Activated T-helper 1 cell treated with anti-CD3 and anti-CD28 coated beads, Interleukin-12 subunit alpha, Interleukin-12 subunit beta, Interleukin-2, Interleukin-4 antibody, amounts not matched to agents 30 ng/mL and 10 ng/mL and 1 ng/mL, durations not matched to agents 14 hours and 24 hours and 36 hours (primary cell): ENCODE results near the gene FAM186B. TPM values are rescaled to one million over a fixed set of nuclear protein-coding genes. Genes with fewer than 3 reads are reported as not detected.
A peak's percentile ranks its signal among the peaks of the same experiment; 100 is the strongest.

ENCODE experiments used
- DNase-seq: peaks from one replicate; pipeline ENCODE4 v3.0.0; 2021; ENCODE audit warnings: low spot score
- H3K27ac Mint-ChIP-seq: one replicate; pipeline ENCODE4 v1.8.0; 2021; ENCODE audit warnings: mild to moderate bottlenecking, mixed read lengths
- H3K27me3 Mint-ChIP-seq: one replicate; pipeline ENCODE4 v1.8.0; 2022; ENCODE audit warnings: mild to moderate bottlenecking, moderate library complexity, mixed read lengths; ENCODE audit not compliant: insufficient read depth
- H3K36me3 Mint-ChIP-seq: one replicate; pipeline ENCODE4 v1.8.0; 2021; ENCODE audit warnings: low read depth, mixed read lengths
- H3K4me1 Mint-ChIP-seq: one replicate; pipeline ENCODE4 v1.8.0; 2021; ENCODE audit warnings: low read depth, mixed read lengths
- H3K4me3 Mint-ChIP-seq: one replicate; pipeline ENCODE4 v1.8.0; 2021; ENCODE audit warnings: mild to moderate bottlenecking, moderate library complexity, mixed read lengths
- H3K9me3 Mint-ChIP-seq: one replicate; pipeline ENCODE4 v1.8.0; 2021; ENCODE audit warnings: mixed read lengths
- intact Hi-C: fragments of 100-400 bp; cut with micrococcal nuclease; formaldehyde crosslinking; loops from one replicate; pipeline ENCODE4 v1.15.1; 2024
- total RNA-seq: library from RNA; stranded (reverse); gene quantifications from 2 replicates; pipeline ENCODE4 v1.2.3, GENCODE V29; 2022

FAM186B gene
- total RNA-seq, 1 donor from 2014 or later, result 0.62 TPM

DNA sequence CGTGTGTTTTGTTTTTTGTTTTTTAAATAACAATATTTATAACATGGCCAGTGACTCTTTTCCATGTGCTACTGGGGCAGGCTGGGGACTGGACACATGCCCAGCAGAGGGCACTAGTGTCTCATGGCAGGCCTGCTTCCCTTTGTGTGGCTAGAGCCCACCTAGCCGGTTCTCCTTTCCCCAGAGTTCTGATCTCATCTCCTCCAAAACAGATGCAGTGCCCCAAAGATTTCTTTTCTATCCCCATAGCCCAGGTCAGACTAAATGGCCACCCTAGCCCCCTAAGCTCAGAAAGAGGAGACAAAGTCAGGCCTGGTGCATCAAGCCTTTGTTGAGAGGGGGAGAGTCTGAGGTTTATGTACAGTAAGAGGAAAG lies 39.2 kb upstream of the FAM186B start:
- Mint-ChIP-seq H3K27ac (peak overlapping the region; percentile 82), H3K4me3 (no peak overlapping the region), H3K36me3 (peaks cover 48% of the 10 kb centered on the region), H3K4me1 (peaks cover 26% of the 10 kb centered on the region), H3K27me3 (no peaks in the 10 kb centered on the region), H3K9me3 (no peaks in the 10 kb centered on the region)
- intact Hi-C loops, result loop anchor here (1.0 to 2.0 kb wide), 4 partner anchors 17 to 97 kb away; partner anchors contain the start of genes FMNL3 and TMBIM6
- DNase-seq, result peak; percentile 71

DNA sequence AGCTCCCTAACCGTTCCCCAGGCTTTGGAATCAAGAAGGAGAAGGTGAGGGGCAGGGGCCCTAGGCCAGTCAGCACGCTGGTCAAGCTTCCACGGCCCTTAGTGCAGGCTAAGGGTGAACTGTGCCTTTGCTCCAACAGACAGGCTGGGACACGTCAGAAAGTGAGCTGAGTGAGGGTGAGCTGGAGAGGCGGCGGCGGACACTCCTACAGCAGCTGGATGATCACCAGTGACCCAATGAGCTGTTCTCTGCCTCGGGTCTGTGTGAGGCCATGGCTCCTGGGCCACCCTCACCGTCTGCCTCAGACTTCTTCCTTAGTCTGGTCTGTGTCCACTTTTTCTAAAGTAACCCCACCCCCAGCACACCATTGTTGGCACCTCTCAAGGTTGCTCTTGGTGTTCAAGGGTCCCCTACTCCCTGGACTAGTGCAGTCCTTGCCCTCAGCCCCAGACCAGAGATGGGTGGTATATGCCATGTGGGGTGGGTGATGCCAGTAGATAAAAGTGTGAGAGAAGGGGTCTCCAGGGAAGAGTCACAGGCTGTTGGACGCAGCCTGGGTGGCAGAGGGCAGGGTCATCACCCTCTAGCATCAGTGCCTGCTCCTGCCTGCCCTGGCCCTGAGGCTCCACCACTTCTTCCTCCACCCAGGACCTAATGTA lies 38.7 kb upstream of the FAM186B start:
- no peak overlapping the region for H3K4me3 Mint-ChIP-seq
- no peaks in the 10 kb centered on the region for H3K27me3 Mint-ChIP-seq
- H3K36me3 Mint-ChIP-seq, result peaks cover 47% of the 10 kb centered on the region
- no peak for DNase-seq
- H3K9me3 Mint-ChIP-seq, result no peaks in the 10 kb centered on the region
- peaks cover 26% of the 10 kb centered on the region for H3K4me1 Mint-ChIP-seq
- H3K27ac Mint-ChIP-seq, result peak overlapping the region; percentile 82
- intact Hi-C loops, result loop anchor here (1.0 to 2.0 kb wide), 4 partner anchors 17 to 97 kb away; partner anchors contain the start of genes FMNL3 and TMBIM6

DNA sequence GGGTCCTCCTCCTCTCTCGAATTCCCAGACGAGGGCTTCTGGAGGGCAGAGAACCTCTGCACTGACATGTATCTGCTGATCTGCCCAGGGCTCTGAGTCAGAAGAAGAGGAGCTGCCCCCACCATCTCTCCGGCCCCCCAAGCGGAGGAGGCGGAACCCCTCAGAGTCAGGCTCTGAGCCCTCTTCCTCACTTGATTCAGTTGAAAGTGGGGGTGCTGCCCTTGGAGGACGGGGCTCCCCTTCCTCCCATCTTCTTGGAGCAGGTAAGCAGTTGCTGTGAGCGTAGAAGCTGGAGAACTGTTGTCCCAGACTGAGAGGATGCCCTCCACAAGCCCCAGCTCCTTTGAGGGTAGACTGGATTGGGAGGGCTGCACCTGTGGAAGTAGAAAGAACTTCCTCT lies 37.7 kb upstream of the FAM186B start:
- no peak overlapping the region for H3K27ac Mint-ChIP-seq
- peaks cover 42% of the 10 kb centered on the region for H3K36me3 Mint-ChIP-seq
- H3K4me3 Mint-ChIP-seq, result no peak overlapping the region
- intact Hi-C loops, result no loop called here
- H3K4me1 Mint-ChIP-seq, result peaks cover 17% of the 10 kb centered on the region
- no peaks in the 10 kb centered on the region for H3K27me3 Mint-ChIP-seq
- no peaks in the 10 kb centered on the region for H3K9me3 Mint-ChIP-seq
- DNase-seq, result no peak

DNA sequence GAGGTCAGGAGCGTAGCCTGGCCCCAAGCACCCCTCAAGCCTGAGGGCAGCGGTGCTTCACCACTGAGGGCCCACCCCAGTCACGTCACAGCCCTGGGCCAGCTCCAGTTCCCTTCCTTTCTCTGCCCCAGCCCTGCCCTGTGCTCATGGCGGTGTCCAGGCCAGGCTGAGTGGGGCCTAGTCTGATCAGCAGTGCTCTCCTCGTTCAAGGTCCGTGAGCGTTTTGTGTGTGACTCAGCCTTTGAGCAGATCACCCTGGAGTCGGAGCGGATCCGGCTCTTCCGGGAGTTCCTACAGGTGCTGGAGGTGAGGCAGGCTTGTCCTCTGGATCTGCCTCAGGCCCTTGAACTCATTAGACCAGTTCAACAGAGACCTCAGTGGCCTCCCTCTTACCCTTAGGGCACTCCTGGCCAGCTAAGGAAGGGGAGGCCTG lies 36.9 kb upstream of the FAM186B start:
- H3K4me1 Mint-ChIP-seq, result peaks cover 10% of the 10 kb centered on the region
- H3K27me3 Mint-ChIP-seq, result no peaks in the 10 kb centered on the region
- H3K4me3 Mint-ChIP-seq, result no peak overlapping the region
- no peaks in the 10 kb centered on the region for H3K9me3 Mint-ChIP-seq
- DNase-seq, result no peak
- intact Hi-C loops, result no loop called here
- no peak overlapping the region for H3K27ac Mint-ChIP-seq
- H3K36me3 Mint-ChIP-seq, result peaks cover 40% of the 10 kb centered on the region

DNA sequence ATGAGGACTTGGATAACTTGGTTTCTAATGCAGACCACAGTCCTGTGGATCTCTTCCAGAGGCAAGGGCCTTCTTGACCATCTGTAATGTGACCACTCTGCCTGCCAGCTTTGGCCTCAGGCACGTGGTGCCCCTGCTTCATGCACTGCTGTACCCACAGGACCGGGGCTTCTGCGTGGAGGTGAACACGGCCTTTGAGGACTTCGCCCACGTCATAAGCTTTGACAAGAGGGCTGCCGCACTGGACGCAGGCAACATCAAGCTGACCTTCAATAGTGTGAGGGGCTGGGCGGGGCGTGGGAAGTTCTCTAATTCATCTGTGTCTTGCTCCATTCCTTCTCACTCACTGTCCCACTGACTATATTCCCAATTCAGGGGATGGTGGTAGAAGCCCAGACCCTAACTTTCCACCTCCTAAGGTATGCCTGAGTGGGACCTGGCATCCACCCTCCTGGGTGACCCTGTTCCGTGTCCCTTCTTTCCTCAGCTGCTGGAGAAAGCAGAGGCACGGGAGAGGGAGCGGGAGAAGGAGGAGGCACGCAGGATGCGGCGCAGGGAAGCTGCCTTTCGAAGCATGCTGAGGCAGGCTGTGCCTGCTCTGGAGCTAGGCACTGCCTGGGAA lies 36.4 kb upstream of the FAM186B start:
- Mint-ChIP-seq H3K27me3 (no peaks in the 10 kb centered on the region), H3K27ac (no peak overlapping the region), H3K4me3 (no peak overlapping the region), H3K4me1 (peaks cover 14% of the 10 kb centered on the region), H3K36me3 (peaks cover 42% of the 10 kb centered on the region), H3K9me3 (no peaks in the 10 kb centered on the region)
- DNase-seq, result no peak
- intact Hi-C loops, result no loop called here

DNA sequence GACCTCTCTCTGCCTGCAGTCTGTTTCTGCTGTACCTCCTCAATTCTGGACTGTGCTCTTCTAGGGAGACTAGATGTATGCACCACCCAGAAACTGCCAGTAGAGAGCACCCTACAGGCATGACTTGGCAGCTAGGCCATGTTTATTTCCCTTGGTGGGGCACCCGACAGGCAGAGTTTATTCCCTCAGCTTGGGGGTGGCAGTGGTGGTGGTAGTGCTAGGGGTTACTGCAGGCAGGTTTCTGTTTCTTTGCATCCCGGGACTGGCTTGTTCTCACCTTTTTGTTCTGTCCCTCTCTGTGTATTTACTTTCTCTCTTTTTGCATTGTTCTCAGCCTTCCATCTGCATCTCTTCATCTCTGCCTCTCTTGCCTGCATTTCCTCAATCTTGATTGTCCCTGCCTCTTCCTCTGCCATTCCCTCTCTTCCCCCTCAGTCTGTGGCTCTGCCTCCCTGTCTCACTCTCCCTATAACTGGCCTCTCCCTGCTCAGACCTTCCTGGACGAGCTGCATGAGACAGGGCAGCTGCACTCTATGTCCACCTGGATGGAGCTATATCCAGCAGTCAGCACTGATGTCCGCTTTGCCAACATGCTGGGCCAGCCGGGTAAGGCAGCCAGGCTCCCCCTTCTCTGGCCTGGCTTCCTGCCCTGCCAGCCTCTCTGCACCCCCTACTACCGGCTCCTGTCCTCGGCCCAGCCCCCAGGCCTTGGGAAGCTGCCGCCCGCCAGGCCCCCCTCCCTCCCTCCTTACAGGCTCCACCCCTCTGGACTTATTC lies 31.7 kb upstream of the FAM186B start:
- H3K4me3 Mint-ChIP-seq, result no peak overlapping the region
- H3K27me3 Mint-ChIP-seq, result no peaks in the 10 kb centered on the region
- peaks cover 11% of the 10 kb centered on the region for H3K4me1 Mint-ChIP-seq
- no peaks in the 10 kb centered on the region for H3K9me3 Mint-ChIP-seq
- peak overlapping the region; percentile 24 for H3K27ac Mint-ChIP-seq
- peak; percentile 54 for DNase-seq
- H3K36me3 Mint-ChIP-seq, result peaks cover 15% of the 10 kb centered on the region
- intact Hi-C loops, result loop anchor here (1.0 to 5.0 kb wide), 6 partner anchors 11 to 205 kb away; partner anchors contain the start of genes BCDIN3D, FMNL3 and TMBIM6

DNA sequence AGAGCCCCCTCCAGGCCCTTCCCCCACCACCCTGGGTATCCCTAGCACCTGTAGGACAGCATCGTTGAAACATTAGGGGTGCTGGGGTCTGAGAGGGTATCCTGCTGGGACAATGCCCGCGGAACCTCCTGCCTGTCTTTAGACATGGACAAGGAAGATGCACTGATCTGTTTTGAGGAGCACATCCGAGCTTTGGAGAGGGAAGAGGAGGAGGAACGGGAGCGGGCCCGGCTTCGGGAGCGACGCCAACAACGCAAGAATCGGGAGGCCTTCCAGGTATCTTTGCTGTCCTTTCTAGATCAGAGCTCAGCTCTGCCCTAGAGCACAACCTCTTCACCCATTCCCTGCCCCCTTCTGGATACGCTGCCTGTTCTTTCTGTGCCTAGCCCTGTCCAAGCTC lies 31.1 kb upstream of the FAM186B start:
- intact Hi-C loops, result loop anchor here (5.0 kb wide), 2 partner anchors 126 to 206 kb away; partner anchors contain the start of gene BCDIN3D
- Mint-ChIP-seq H3K36me3 (peaks cover 15% of the 10 kb centered on the region), H3K27me3 (no peaks in the 10 kb centered on the region), H3K4me1 (peaks cover 11% of the 10 kb centered on the region), H3K9me3 (no peaks in the 10 kb centered on the region), H3K27ac (peak overlapping the region; percentile 36), H3K4me3 (no peak overlapping the region)
- DNase-seq, result no peak

DNA sequence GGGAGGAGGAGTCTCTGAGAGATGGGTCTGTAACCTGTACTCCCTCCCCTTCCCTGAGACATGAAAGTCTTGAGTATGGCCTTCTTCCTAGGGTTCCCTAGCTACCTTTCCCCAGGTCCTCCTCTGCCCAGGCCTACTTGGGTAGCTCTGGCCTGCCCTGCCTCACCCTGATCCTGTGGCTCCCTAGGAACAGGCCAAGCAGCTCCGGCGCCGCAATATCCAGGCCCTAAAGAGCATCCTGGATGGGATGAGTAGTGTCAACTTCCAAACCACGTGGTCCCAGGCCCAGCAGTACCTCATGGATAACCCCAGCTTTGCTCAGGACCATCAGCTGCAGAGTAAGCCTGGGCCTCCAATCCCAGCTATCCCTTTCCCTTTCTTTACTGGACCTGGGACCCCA lies 30.2 kb upstream of the FAM186B start:
- no peaks in the 10 kb centered on the region for H3K9me3 Mint-ChIP-seq
- H3K4me1 Mint-ChIP-seq, result peaks cover 11% of the 10 kb centered on the region
- no peak overlapping the region for H3K27ac Mint-ChIP-seq
- no peak overlapping the region for H3K4me3 Mint-ChIP-seq
- H3K27me3 Mint-ChIP-seq, result no peaks in the 10 kb centered on the region
- peaks cover 15% of the 10 kb centered on the region for H3K36me3 Mint-ChIP-seq
- intact Hi-C loops, result loop anchor here (5.0 kb wide), 2 partner anchors 127 to 207 kb away; partner anchors contain the start of gene BCDIN3D
- no peak for DNase-seq

DNA sequence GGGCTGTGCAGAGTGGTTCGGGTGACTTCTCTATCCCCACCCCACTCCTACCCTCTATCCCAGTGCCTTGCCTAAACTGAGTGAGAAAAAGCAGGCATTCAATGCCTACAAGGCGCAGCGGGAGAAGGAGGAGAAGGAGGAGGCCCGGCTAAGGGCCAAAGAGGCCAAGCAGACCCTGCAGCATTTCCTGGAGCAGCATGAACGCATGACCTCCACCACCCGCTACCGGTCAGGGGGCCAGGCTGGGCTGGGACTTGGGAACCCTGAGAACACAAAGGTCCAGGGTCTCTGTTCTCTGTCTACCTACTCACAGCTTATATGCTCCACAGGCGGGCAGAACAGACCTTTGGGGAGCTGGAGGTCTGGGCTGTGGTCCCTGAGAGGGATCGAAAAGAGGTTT lies 29.6 kb upstream of the FAM186B start:
- intact Hi-C loops, result loop anchor here (5.0 kb wide), 2 partner anchors 127 to 207 kb away; partner anchors contain the start of gene BCDIN3D
- Mint-ChIP-seq H3K27ac (no peak overlapping the region), H3K4me3 (no peak overlapping the region), H3K4me1 (peaks cover 11% of the 10 kb centered on the region), H3K9me3 (no peaks in the 10 kb centered on the region), H3K27me3 (no peaks in the 10 kb centered on the region), H3K36me3 (peaks cover 11% of the 10 kb centered on the region)
- no peak for DNase-seq

DNA sequence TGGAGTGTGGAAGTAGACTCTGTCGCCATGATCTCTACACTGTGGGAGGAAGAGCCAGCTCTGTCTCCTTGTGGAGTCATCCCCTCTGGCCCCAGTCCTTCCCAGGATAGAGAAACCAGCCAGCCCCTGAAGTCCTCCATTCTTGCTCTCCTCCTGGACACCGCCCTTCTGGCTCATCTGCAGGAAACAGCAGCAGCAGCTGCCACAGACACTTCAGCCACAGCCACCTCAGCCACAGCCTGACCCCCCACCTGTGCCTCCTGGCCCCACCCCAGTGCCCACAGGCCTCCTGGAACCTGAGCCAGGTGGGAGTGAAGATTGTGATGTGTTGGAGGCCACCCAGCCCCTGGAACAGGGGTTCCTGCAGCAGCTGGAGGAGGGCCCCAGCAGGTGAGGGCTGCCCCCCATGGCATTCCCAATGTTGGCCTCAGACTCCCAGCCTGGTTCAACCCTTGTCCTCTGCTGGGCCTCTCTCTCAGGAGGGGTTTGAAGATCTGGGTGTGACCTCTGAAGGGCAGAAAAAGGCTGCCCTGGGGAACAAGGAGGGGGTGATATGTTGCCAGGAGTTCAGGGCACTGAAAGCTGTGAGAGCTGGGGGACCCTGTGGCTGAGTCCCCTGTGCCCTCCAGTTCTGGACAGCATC lies 28.4 kb upstream of the FAM186B start:
- Mint-ChIP-seq H3K27me3 (no peaks in the 10 kb centered on the region), H3K9me3 (no peaks in the 10 kb centered on the region), H3K4me3 (no peak overlapping the region), H3K27ac (peak overlapping the region; percentile 4), H3K4me1 (peaks cover 11% of the 10 kb centered on the region), H3K36me3 (peaks cover 5% of the 10 kb centered on the region)
- intact Hi-C loops, result no loop called here
- no peak for DNase-seq

DNA sequence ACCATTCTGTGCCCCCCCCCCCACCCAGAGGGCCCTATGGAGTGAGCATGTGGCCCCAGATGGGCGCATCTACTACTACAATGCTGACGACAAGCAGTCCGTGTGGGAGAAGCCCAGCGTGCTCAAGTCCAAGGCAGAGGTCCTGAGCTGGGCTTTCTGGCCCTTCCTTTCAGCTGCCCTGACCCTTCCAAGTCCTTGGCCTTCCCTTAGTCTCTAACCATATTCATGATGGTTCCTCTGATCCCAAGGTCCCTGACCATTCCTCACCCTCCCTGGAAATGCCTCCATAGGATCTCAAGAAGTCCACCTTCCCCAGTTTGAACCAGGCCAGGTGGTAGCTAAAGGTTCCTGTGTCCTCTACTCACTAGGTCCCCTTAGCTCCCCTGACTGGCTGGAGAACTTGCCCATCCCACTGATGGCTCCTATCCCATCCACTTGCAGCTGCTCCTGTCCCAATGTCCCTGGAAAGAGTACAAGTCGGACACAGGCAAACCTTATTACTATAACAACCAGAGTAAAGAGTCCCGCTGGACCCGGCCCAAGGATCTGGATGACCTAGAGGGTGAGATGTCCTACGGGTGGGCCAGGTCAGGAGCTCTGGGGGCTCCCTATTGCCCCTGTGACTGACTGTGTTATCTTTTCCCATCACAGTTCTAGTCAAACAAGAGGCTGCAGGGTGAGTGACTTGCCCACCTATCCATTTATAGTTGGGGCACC lies 27.7 kb upstream of the FAM186B start:
- intact Hi-C loops, result no loop called here
- no peak for DNase-seq
- H3K4me1 Mint-ChIP-seq, result peaks cover 11% of the 10 kb centered on the region
- peaks cover 5% of the 10 kb centered on the region for H3K36me3 Mint-ChIP-seq
- H3K9me3 Mint-ChIP-seq, result no peaks in the 10 kb centered on the region
- no peak overlapping the region for H3K27ac Mint-ChIP-seq
- H3K27me3 Mint-ChIP-seq, result no peaks in the 10 kb centered on the region
- no peak overlapping the region for H3K4me3 Mint-ChIP-seq

DNA sequence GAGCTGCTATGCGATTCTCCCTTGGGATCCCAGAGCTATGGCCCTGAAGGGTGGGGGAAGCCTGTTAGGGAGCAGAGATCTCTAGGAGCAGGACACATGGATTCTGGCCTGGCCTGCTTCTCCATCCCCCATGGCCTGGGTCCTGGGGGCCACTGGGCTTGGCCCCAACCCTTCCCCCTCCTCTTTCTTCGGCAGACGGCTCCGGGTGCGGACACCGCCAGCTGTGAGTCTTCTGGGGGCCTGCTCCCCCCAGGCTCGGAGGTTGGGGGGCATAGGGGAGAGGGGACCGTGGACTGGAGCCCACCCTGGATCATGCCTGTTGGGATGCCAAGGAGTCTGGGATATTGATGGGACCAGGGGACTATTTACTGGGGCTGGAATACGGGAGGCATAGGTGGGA lies 27.0 kb upstream of the FAM186B start:
- H3K27ac Mint-ChIP-seq, result no peak overlapping the region
- H3K4me3 Mint-ChIP-seq, result no peak overlapping the region
- intact Hi-C loops, result no loop called here
- peaks cover 11% of the 10 kb centered on the region for H3K4me1 Mint-ChIP-seq
- H3K9me3 Mint-ChIP-seq, result no peaks in the 10 kb centered on the region
- H3K36me3 Mint-ChIP-seq, result peaks cover 3% of the 10 kb centered on the region
- no peak for DNase-seq
- no peaks in the 10 kb centered on the region for H3K27me3 Mint-ChIP-seq
